ENCODE results near the gene TRANK1. TPM values are rescaled to one million over a fixed set of nuclear protein-coding genes. Genes with fewer than 3 reads are reported as not detected.
A peak's percentile ranks its signal among the peaks of the same experiment; 100 is the strongest.
"Not testable (repeated sequence)": the region's sequence is repeated elsewhere in the genome, so short reads cannot be mapped to it uniquely, and the experiment has no call there.

TRANK1 gene
- polyA plus RNA-seq, 2 donors: 1.6 to 2.0 TPM

- Histone ChIP-seq H3K27me3 (ENCODE audit: control insufficient read depth in 1 of 2, insufficient read depth in 2 of 2, low read length in 2 of 2) (no peaks in the 10 kb centered on the region), H3K9me3 (ENCODE audit: control insufficient read depth in 2 of 2, insufficient read depth in 1 of 2, low read depth in 1 of 2, low read length in 1 of 2) (no peaks in the 10 kb centered on the region), H3K4me3 (ENCODE audit: low read depth in 1 of 2, low read length in 2 of 2) (no peak overlapping the region), H3K4me1 (ENCODE audit: control insufficient read depth in 2 of 2, insufficient read depth in 2 of 2, low read length in 1 of 2) (no peaks in the 10 kb centered on the region), H3K27ac (ENCODE audit: low read depth in 2 of 2, low read length in 1 of 2) (no peak overlapping the region), H3K36me3 (ENCODE audit: control insufficient read depth in 2 of 2, insufficient read depth in 2 of 2, low read length in 1 of 2) (no peaks in the 10 kb centered on the region)
- WGBS, 2 donors: 52% methylated on average over 3 of the region's 3 CpGs
These were observed 13.2 kb upstream of the TRANK1 start for GRCh38 chr3:36957862-36958686.

GRCh38 chr3:36957063-36957462, 12.2 kb upstream of the TRANK1 start:
- no peak overlapping the region for H3K4me3 ChIP-seq (ENCODE audit: low read depth in 1 of 2, low read length in 2 of 2)
- no peaks in the 10 kb centered on the region for H3K36me3 ChIP-seq (ENCODE audit: control insufficient read depth in 2 of 2, insufficient read depth in 2 of 2, low read length in 1 of 2)
- no peaks in the 10 kb centered on the region for H3K4me1 ChIP-seq (ENCODE audit: control insufficient read depth in 2 of 2, insufficient read depth in 2 of 2, low read length in 1 of 2)
- H3K27me3 ChIP-seq (ENCODE audit: control insufficient read depth in 1 of 2, insufficient read depth in 2 of 2, low read length in 2 of 2): no peaks in the 10 kb centered on the region
- no peaks in the 10 kb centered on the region for H3K9me3 ChIP-seq (ENCODE audit: control insufficient read depth in 2 of 2, insufficient read depth in 1 of 2, low read depth in 1 of 2, low read length in 1 of 2)
- H3K27ac ChIP-seq (ENCODE audit: low read depth in 2 of 2, low read length in 1 of 2): no peak overlapping the region
- 90 to 94% methylated on average over 1 of the region's 1 CpG for whole genome bisulfite sequencing, 2 donors

- 82 to 92% methylated on average over 3 of the region's 3 CpGs for WGBS, 2 donors
- Histone ChIP-seq H3K27ac (ENCODE audit: low read depth in 2 of 2, low read length in 1 of 2) (no peak overlapping the region), H3K4me1 (ENCODE audit: control insufficient read depth in 2 of 2, insufficient read depth in 2 of 2, low read length in 1 of 2) (no peaks in the 10 kb centered on the region), H3K27me3 (ENCODE audit: control insufficient read depth in 1 of 2, insufficient read depth in 2 of 2, low read length in 2 of 2) (no peaks in the 10 kb centered on the region), H3K9me3 (ENCODE audit: control insufficient read depth in 2 of 2, insufficient read depth in 1 of 2, low read depth in 1 of 2, low read length in 1 of 2) (no peaks in the 10 kb centered on the region), H3K36me3 (ENCODE audit: control insufficient read depth in 2 of 2, insufficient read depth in 2 of 2, low read length in 1 of 2) (no peaks in the 10 kb centered on the region), H3K4me3 (ENCODE audit: low read depth in 1 of 2, low read length in 2 of 2) (no peak overlapping the region)
These were observed 11.3 kb upstream of the TRANK1 start for GRCh38 chr3:36956155-36956554.

- H3K27me3 ChIP-seq (ENCODE audit: control insufficient read depth in 1 of 2, insufficient read depth in 2 of 2, low read length in 2 of 2): no peaks in the 10 kb centered on the region
- no peak overlapping the region for H3K27ac ChIP-seq (ENCODE audit: low read depth in 2 of 2, low read length in 1 of 2)
- no peak overlapping the region for H3K4me3 ChIP-seq (ENCODE audit: low read depth in 1 of 2, low read length in 2 of 2)
- no peaks in the 10 kb centered on the region for H3K36me3 ChIP-seq (ENCODE audit: control insufficient read depth in 2 of 2, insufficient read depth in 2 of 2, low read length in 1 of 2)
- H3K9me3 ChIP-seq (ENCODE audit: control insufficient read depth in 2 of 2, insufficient read depth in 1 of 2, low read depth in 1 of 2, low read length in 1 of 2): no peaks in the 10 kb centered on the region
- no peaks in the 10 kb centered on the region for H3K4me1 ChIP-seq (ENCODE audit: control insufficient read depth in 2 of 2, insufficient read depth in 2 of 2, low read length in 1 of 2)
These were observed 9.7 kb upstream of the TRANK1 start for GRCh38 chr3:36954452-36955134.

- H3K36me3 ChIP-seq (ENCODE audit: control insufficient read depth in 2 of 2, insufficient read depth in 2 of 2, low read length in 1 of 2): not testable (repeated sequence)
- 88 to 95% methylated on average over 5 of the region's 5 CpGs for WGBS, 2 donors
These were observed 3.0 kb upstream of the TRANK1 start for GRCh38 chr3:36947814-36948213.

GRCh38 chr3:36945333-36945980, 603 bp upstream of the TRANK1 start:
- H3K27ac ChIP-seq (ENCODE audit: low read depth in 2 of 2, low read length in 1 of 2): no peak overlapping the region
- H3K9me3 ChIP-seq (ENCODE audit: control insufficient read depth in 2 of 2, insufficient read depth in 1 of 2, low read depth in 1 of 2, low read length in 1 of 2): no peaks in the 10 kb centered on the region
- H3K36me3 ChIP-seq (ENCODE audit: control insufficient read depth in 2 of 2, insufficient read depth in 2 of 2, low read length in 1 of 2): no peaks in the 10 kb centered on the region
- WGBS, 2 donors: 75 to 78% methylated on average over 26 to 28 of the region's 28 CpGs
- no peaks in the 10 kb centered on the region for H3K27me3 ChIP-seq (ENCODE audit: control insufficient read depth in 1 of 2, insufficient read depth in 2 of 2, low read length in 2 of 2)
- peak overlapping the region; percentile 68 to 76 for H3K4me3 ChIP-seq (ENCODE audit: low read depth in 1 of 2, low read length in 2 of 2)
- no peaks in the 10 kb centered on the region for H3K4me1 ChIP-seq (ENCODE audit: control insufficient read depth in 2 of 2, insufficient read depth in 2 of 2, low read length in 1 of 2)

More at GRCh38 chr3:36947814-36948213, 3.0 kb upstream of the TRANK1 start:
- H3K27ac ChIP-seq (ENCODE audit: low read depth in 2 of 2, low read length in 1 of 2); H3K4me1 ChIP-seq (ENCODE audit: control insufficient read depth in 2 of 2, insufficient read depth in 2 of 2, low read length in 1 of 2); H3K4me3 ChIP-seq (ENCODE audit: low read depth in 1 of 2, low read length in 2 of 2); H3K9me3 ChIP-seq (ENCODE audit: control insufficient read depth in 2 of 2, insufficient read depth in 1 of 2, low read depth in 1 of 2, low read length in 1 of 2); H3K27me3 ChIP-seq (ENCODE audit: control insufficient read depth in 1 of 2, insufficient read depth in 2 of 2, low read length in 2 of 2): not testable (repeated sequence)

- Histone ChIP-seq H3K27me3 (ENCODE audit: control insufficient read depth in 1 of 2, insufficient read depth in 2 of 2, low read length in 2 of 2) (no peaks in the 10 kb centered on the region), H3K4me1 (ENCODE audit: control insufficient read depth in 2 of 2, insufficient read depth in 2 of 2, low read length in 1 of 2) (no peaks in the 10 kb centered on the region), H3K4me3 (ENCODE audit: low read depth in 1 of 2, low read length in 2 of 2) (peak overlapping the region; percentile 68 to 76), H3K36me3 (ENCODE audit: control insufficient read depth in 2 of 2, insufficient read depth in 2 of 2, low read length in 1 of 2) (no peaks in the 10 kb centered on the region), H3K9me3 (ENCODE audit: control insufficient read depth in 2 of 2, insufficient read depth in 1 of 2, low read depth in 1 of 2, low read length in 1 of 2) (no peaks in the 10 kb centered on the region), H3K27ac (ENCODE audit: low read depth in 2 of 2, low read length in 1 of 2) (peak overlapping the region; percentile 27 to 56)
- 1% methylated on average over 55 to 56 of the region's 56 CpGs for WGBS, 2 donors
These were observed 728 bp downstream of the TRANK1 start for GRCh38 chr3:36944012-36944640.

GRCh38 chr3:36943601-36944000, 1.3 kb downstream of the TRANK1 start:
- H3K36me3 ChIP-seq (ENCODE audit: control insufficient read depth in 2 of 2, insufficient read depth in 2 of 2, low read length in 1 of 2): no peaks in the 10 kb centered on the region
- no peaks in the 10 kb centered on the region for H3K4me1 ChIP-seq (ENCODE audit: control insufficient read depth in 2 of 2, insufficient read depth in 2 of 2, low read length in 1 of 2)
- H3K9me3 ChIP-seq (ENCODE audit: control insufficient read depth in 2 of 2, insufficient read depth in 1 of 2, low read depth in 1 of 2, low read length in 1 of 2): no peaks in the 10 kb centered on the region
- no peaks in the 10 kb centered on the region for H3K27me3 ChIP-seq (ENCODE audit: control insufficient read depth in 1 of 2, insufficient read depth in 2 of 2, low read length in 2 of 2)
- WGBS, 2 donors: 26 to 37% methylated on average over 10 of the region's 10 CpGs
- no peak overlapping the region for H3K27ac ChIP-seq (ENCODE audit: low read depth in 2 of 2, low read length in 1 of 2)
- peak overlapping the region; percentile 68 to 76 for H3K4me3 ChIP-seq (ENCODE audit: low read depth in 1 of 2, low read length in 2 of 2)

GRCh38 chr3:36942638-36943248, 2.1 kb downstream of the TRANK1 start:
- Histone ChIP-seq H3K9me3 (ENCODE audit: control insufficient read depth in 2 of 2, insufficient read depth in 1 of 2, low read depth in 1 of 2, low read length in 1 of 2) (no peaks in the 10 kb centered on the region), H3K36me3 (ENCODE audit: control insufficient read depth in 2 of 2, insufficient read depth in 2 of 2, low read length in 1 of 2) (no peaks in the 10 kb centered on the region), H3K4me1 (ENCODE audit: control insufficient read depth in 2 of 2, insufficient read depth in 2 of 2, low read length in 1 of 2) (no peaks in the 10 kb centered on the region), H3K4me3 (ENCODE audit: low read depth in 1 of 2, low read length in 2 of 2) (no peak overlapping the region), H3K27me3 (ENCODE audit: control insufficient read depth in 1 of 2, insufficient read depth in 2 of 2, low read length in 2 of 2) (no peaks in the 10 kb centered on the region), H3K27ac (ENCODE audit: low read depth in 2 of 2, low read length in 1 of 2) (no peak overlapping the region)
- 96 to 98% methylated on average over 21 of the region's 21 CpGs for WGBS, 2 donors

All from esophagus (tissue), 2 donors.